Measurements from ENCODE around the gene KISS1.

The KISS1 gene

GRCh38 chr1:204171751-204172178 is 24.5 kb downstream of the KISS1 start:
- Histone ChIP-seq H3K27ac (ENCODE audit: low read depth, low read length, poor library complexity, severe bottlenecking) (no peak overlapping the region), H3K9me2 (ENCODE audit: low read depth, low read length) (no peaks in the 10 kb centered on the region), H3K4me1 (ENCODE audit: insufficient read depth, low read length, severe bottlenecking) (no peaks in the 10 kb centered on the region), H3K36me3 (ENCODE audit: insufficient read depth, low read length) (no peaks in the 10 kb centered on the region), H3K9me3 (ENCODE audit: low read length) (peaks cover 22% of the 10 kb centered on the region), H3K27me3 (ENCODE audit: insufficient read depth, low read length) (no peaks in the 10 kb centered on the region), H3K4me2 (ENCODE audit: low read length) (no peak overlapping the region), H2AFZ (ENCODE audit: low read length) (no peak overlapping the region), H3K9ac (ENCODE audit: low read length) (no peak overlapping the region), H3K4me3 (ENCODE audit: low read depth, low read length, poor library complexity, severe bottlenecking) (no peak overlapping the region), H3F3A (ENCODE audit: insufficient read depth, low read length) (no peaks in the 10 kb centered on the region), H3K79me2 (ENCODE audit: insufficient read depth, low read length) (no peaks in the 10 kb centered on the region), H4K20me1 (ENCODE audit: insufficient read depth, low read length) (no peaks in the 10 kb centered on the region)
- TF ChIP-seq EZH2 (IDR thresholded peaks at IDR 0.05; ENCODE audit: borderline replicate concordance, low read length) (no peak), CTCF (IDR thresholded peaks at IDR 0.05; ENCODE audit: low read length) (no peak)

GRCh38 chr1:204170494-204171155 is 25.7 kb downstream of the KISS1 start:
- Histone ChIP-seq H3F3A (ENCODE audit: insufficient read depth, low read length) (no peaks in the 10 kb centered on the region), H3K9ac (ENCODE audit: low read length) (no peak overlapping the region), H3K4me3 (ENCODE audit: low read depth, low read length, poor library complexity, severe bottlenecking) (no peak overlapping the region), H4K20me1 (ENCODE audit: insufficient read depth, low read length) (no peaks in the 10 kb centered on the region), H3K36me3 (ENCODE audit: insufficient read depth, low read length) (no peaks in the 10 kb centered on the region), H2AFZ (ENCODE audit: low read length) (no peak overlapping the region), H3K79me2 (ENCODE audit: insufficient read depth, low read length) (no peaks in the 10 kb centered on the region), H3K4me1 (ENCODE audit: insufficient read depth, low read length, severe bottlenecking) (no peaks in the 10 kb centered on the region), H3K27ac (ENCODE audit: low read depth, low read length, poor library complexity, severe bottlenecking) (no peak overlapping the region), H3K27me3 (ENCODE audit: insufficient read depth, low read length) (no peaks in the 10 kb centered on the region), H3K9me2 (ENCODE audit: low read depth, low read length) (no peaks in the 10 kb centered on the region), H3K4me2 (ENCODE audit: low read length) (no peak overlapping the region), H3K9me3 (ENCODE audit: low read length) (peaks cover 22% of the 10 kb centered on the region)
- TF ChIP-seq CTCF (IDR thresholded peaks at IDR 0.05; ENCODE audit: low read length) (no peak), EZH2 (IDR thresholded peaks at IDR 0.05; ENCODE audit: borderline replicate concordance, low read length) (no peak)

GRCh38 chr1:204169858-204170257 is 26.4 kb downstream of the KISS1 start:
- H3K9me3 ChIP-seq (ENCODE audit: low read length): peaks cover 22% of the 10 kb centered on the region
- no peak overlapping the region for H3K9ac ChIP-seq (ENCODE audit: low read length)
- no peak overlapping the region for H3K27ac ChIP-seq (ENCODE audit: low read depth, low read length, poor library complexity, severe bottlenecking)

More at GRCh38 chr1:204169858-204170257, 26.4 kb downstream of the KISS1 start:
- no peaks in the 10 kb centered on the region for H3K27me3 ChIP-seq (ENCODE audit: insufficient read depth, low read length)
- TF ChIP-seq EZH2 (IDR thresholded peaks at IDR 0.05; ENCODE audit: borderline replicate concordance, low read length): no peak
- no peak for TF ChIP-seq CTCF (IDR thresholded peaks at IDR 0.05; ENCODE audit: low read length)
- no peak overlapping the region for H3K4me3 ChIP-seq (ENCODE audit: low read depth, low read length, poor library complexity, severe bottlenecking)
- no peaks in the 10 kb centered on the region for H3K4me1 ChIP-seq (ENCODE audit: insufficient read depth, low read length, severe bottlenecking)
- H2AFZ ChIP-seq (ENCODE audit: low read length): no peak overlapping the region
- H4K20me1 ChIP-seq (ENCODE audit: insufficient read depth, low read length): no peaks in the 10 kb centered on the region
- H3K79me2 ChIP-seq (ENCODE audit: insufficient read depth, low read length): no peaks in the 10 kb centered on the region
- H3F3A ChIP-seq (ENCODE audit: insufficient read depth, low read length): no peaks in the 10 kb centered on the region
- H3K9me2 ChIP-seq (ENCODE audit: low read depth, low read length): no peaks in the 10 kb centered on the region
- no peaks in the 10 kb centered on the region for H3K36me3 ChIP-seq (ENCODE audit: insufficient read depth, low read length)
- no peak overlapping the region for H3K4me2 ChIP-seq (ENCODE audit: low read length)

All from OCI-LY1 (cell line).